ENCODE measurements around the gene MRPL24.

The MRPL24 gene

DNA sequence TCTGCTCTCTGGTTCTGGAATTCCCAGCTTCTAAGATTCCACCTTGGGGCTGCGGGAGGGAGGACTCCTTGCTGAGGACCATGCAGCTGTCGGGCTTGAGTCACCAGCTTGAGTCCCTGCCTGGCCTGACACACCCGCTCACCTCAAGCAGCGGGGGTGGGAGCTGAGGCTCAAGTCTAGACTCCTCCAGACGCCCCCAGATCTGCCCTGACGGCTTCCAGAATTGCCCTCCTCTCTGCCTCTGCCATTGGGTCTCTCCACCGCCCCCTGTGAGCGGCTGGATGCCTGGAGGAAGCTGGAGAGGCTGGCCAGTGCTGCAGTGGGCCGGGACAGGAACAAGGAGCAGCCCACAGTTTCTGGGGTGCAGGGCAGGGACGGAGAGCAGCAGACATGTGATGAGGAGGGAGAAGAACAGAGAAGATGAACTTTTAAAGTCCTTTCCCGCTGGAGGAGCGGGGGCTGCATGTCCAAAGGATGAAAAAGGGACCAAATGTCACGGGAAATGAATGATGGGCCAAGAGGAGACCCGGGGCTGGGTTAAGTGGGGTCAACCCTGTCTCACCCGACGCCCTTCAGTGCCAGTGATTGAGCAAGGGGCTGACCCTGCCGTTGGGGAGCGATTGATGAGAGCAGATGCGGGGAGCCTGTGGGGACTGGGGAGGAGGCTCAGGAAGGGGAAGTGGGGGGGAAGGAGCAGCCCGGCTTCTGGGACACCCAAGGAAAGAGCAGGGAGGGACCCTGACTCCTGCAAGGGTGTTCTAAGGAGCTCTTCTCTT, 49.0 kb downstream of the MRPL24 start:
- no peak for DNase-seq

DNA sequence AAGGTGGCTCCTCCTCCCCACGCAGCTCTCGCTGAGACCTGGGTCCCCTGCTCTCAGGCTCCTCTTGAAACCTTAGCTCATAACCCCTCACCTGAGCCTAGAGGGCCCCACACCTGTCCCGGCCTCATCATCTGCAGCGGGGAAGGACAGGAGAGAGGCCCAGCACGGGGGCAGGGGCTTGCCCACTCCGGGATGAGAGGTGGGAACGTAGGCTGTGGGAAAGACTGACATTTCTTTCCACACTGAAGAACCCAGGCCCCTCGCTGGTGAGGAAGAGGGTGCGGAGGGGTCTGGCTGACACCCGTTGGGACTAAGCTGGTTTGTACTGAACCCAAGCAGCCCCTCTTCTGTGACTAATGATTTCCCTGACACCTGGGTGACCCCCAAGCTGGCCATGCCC, 49.7 kb downstream of the MRPL24 start:
- no peak for DNase-seq

GRCh38 chr1:156690675-156691036, 50.2 kb downstream of the MRPL24 start:
- DNase-seq: no peak

- no peak for DNase-seq
Observed at GRCh38 chr1:156689953-156690674, 50.8 kb downstream of the MRPL24 start.

GRCh38 chr1:156689035-156689952, 51.6 kb downstream of the MRPL24 start:
- DNase-seq: peak; percentile 71
